ENCODE measurements around the gene BTG4. TPM values are rescaled to one million over a fixed set of nuclear protein-coding genes. Genes with fewer than 3 reads are reported as not detected.

The BTG4 gene
- total and polyA plus RNA-seq, 9 of the 15 experiments (the other 6 are each of a cell fraction or from before 2014, with no cell fraction given) = not detected

- intact Hi-C loops (cut with micrococcal nuclease) = no loop called here
- Histone ChIP-seq H3K9ac (ENCODE audit: insufficient read depth in 1 of 2, low read depth in 2 of 2, low read length in 2 of 2) (no peak overlapping the region), H3K4me2 (ENCODE audit: insufficient read depth, low read length) (no peak overlapping the region), H3K9me1 (ENCODE audit: control insufficient read depth, insufficient read depth, low read length) (no peaks in the 10 kb centered on the region), H3K79me2 (ENCODE audit: control insufficient read depth, insufficient read depth, low read length) (no peaks in the 10 kb centered on the region), H2AFZ (ENCODE audit: low read depth, low read length) (no peak overlapping the region), H3K27me3 (ENCODE audit: control insufficient read depth in 2 of 2, insufficient read depth in 2 of 2, low read length in 2 of 2) (no peaks in the 10 kb centered on the region), H3K4me1 (replicated peaks in 1 of 2; ENCODE audit: control insufficient read depth in 2 of 2, insufficient read depth in 2 of 2, low read length in 2 of 2) (no peaks in the 10 kb centered on the region), H3K36me3 (ENCODE audit: control insufficient read depth, insufficient read depth, low read length) (no peaks in the 10 kb centered on the region), H3K4me3 (no peak overlapping the region), H4K20me1 (replicated peaks; ENCODE audit: control insufficient read depth, insufficient read depth, low read length) (no peaks in the 10 kb centered on the region), H3K9me3 (replicated peaks; ENCODE audit: control insufficient read depth, insufficient read depth, low read depth, low read length) (no peaks in the 10 kb centered on the region), H3K27ac (ENCODE audit: extremely low read depth, low read depth, low read length) (no peak overlapping the region)
- ATAC-seq = no peak
- ChIA-PET CTCF (ENCODE audit: low intra/inter-chr PET ratio) (no interaction called here), POLR2A (no interaction called here)
- BruUV-seq (replicated peaks) = no TSS peak
- in situ Hi-C loops (cut with MboI) = no loop called here
- no peak for DNase-seq (ENCODE audit: extremely low read depth in 1 of 4, low spot score in 3 of 4)
- FAIRE-seq = no peak
- TF ChIP-seq MTF1 (CRISPR knock-in tag; IDR thresholded peaks at IDR 0.05; ENCODE audit: borderline replicate concordance) = no peak
- TF ChIP-seq HDGF (IDR thresholded peaks at IDR 0.05) = no peak
- TF ChIP-seq NR2C2 (CRISPR knock-in tag; IDR thresholded peaks at IDR 0.05) = no peak
- TF ChIP-seq NR2C2 (tag; IDR thresholded peaks at IDR 0.05) = no peak
- TF ChIP-seq MAZ (CRISPR knock-in tag; conservative IDR thresholded peaks at IDR 0.05 in 1 of 2, IDR thresholded peaks at IDR 0.05 in 1 of 2) = no peak
- no peak for TF ChIP-seq ZBTB12 (CRISPR knock-in tag; IDR thresholded peaks at IDR 0.05)
- no peak for TF ChIP-seq ZNF696 (CRISPR knock-in tag; conservative IDR thresholded peaks at IDR 0.05)
- no peak for TF ChIP-seq MYC (IDR thresholded peaks at IDR 0.05; ENCODE audit: low read depth, low read length)
- TF ChIP-seq MYC (CRISPR knock-in tag; IDR thresholded peaks at IDR 0.05; ENCODE audit: borderline replicate concordance, low read depth) = no peak
- no peak for TF ChIP-seq RAD51 (IDR thresholded peaks at IDR 0.05; ENCODE audit: borderline replicate concordance, low read depth)
- no peak for TF ChIP-seq ESRRA (IDR thresholded peaks at IDR 0.05; ENCODE audit: borderline replicate concordance, low read depth)
- TF ChIP-seq SMARCB1 (IDR thresholded peaks at IDR 0.05; ENCODE audit: insufficient read length, low read depth) = no peak
- TF ChIP-seq TGIF2 (CRISPR knock-in tag; IDR thresholded peaks at IDR 0.05) = no peak
- no peak for TF ChIP-seq PTRF (tag; IDR thresholded peaks at IDR 0.05)
- no peak for TF ChIP-seq GTF2E2 (tag; IDR thresholded peaks at IDR 0.05)
These were observed 37.8 kb downstream of the BTG4 start for GRCh38 chr11:111474432-111474831.

All from K562 (cell line).